ENCODE measurements around the gene PPP1R36. TPM values are rescaled to one million over a fixed set of nuclear protein-coding genes. Genes with fewer than 3 reads are reported as not detected.
A peak's percentile ranks its signal among the peaks of the same experiment; 100 is the strongest.

PPP1R36 gene
- total and polyA plus RNA-seq, 4 donors: 0.42 to 1.9 (median 1.2) TPM

GRCh38 chr14:64540208-64541202, 9.3 kb upstream of the PPP1R36 start, which contains the start of gene HSPA2:
HSPA2 (plus strand) TSS chr14:64540741; CDS start chr14:64540850, 109 bp downstream.
- ATAC-seq (ENCODE audit: low FRiP score): peak; percentile 98
- intact Hi-C loops (cut with DNase I): loop anchor here (2.0 to 10.0 kb wide), 7 partner anchors 26 to 374 kb away; partner anchors contain the start of genes CHURC1 (in 1 of the 2) and ZBTB1 (in 1 of the 2)

GRCh38 chr14:64541261-64541971, 8.3 kb upstream of the PPP1R36 start:
- Histone ChIP-seq H3K27me3 (ENCODE audit: control insufficient read depth in 1 of 2, insufficient read depth in 2 of 2, low read length in 1 of 2) (no peaks in the 10 kb centered on the region), H3K27ac (ENCODE audit: low read depth in 1 of 2, low read length in 2 of 2) (no peak overlapping the region), H3K4me1 (ENCODE audit: control insufficient read depth in 1 of 2, insufficient read depth in 2 of 2, low read length in 2 of 2) (no peaks in the 10 kb centered on the region), H3K9me3 (ENCODE audit: control insufficient read depth, low read length) (no peaks in the 10 kb centered on the region), H3K36me3 (ENCODE audit: control insufficient read depth in 1 of 2, insufficient read depth in 2 of 2, low read length in 1 of 2) (no peaks in the 10 kb centered on the region), H3K4me3 (ENCODE audit: low read length in 2 of 2) (peak overlapping the region; percentile 13 to 15)
- 6 to 11% methylated on average over 73 of the region's 73 CpGs for WGBS, 2 donors
- ATAC-seq (ENCODE audit: low FRiP score) (no peak), DNase-seq (peak; percentile 67 to 81)
- intact Hi-C loops (cut with DNase I): loop anchor here (2.0 to 10.0 kb wide), 7 partner anchors 25 to 373 kb away; partner anchors contain the start of genes CHURC1 (in 1 of the 2) and ZBTB1 (in 1 of the 2)

More at GRCh38 chr14:64540208-64541202, 9.3 kb upstream of the PPP1R36 start, which contains the start of gene HSPA2:
- DNase-seq: peak; percentile 99 to 100
- H3K4me3 ChIP-seq (ENCODE audit: low read length in 2 of 2): peak within 1 kb of the TSS; percentile 42 to 45
- WGBS, 2 donors: 3% methylated on average over 77 to 79 of the region's 79 CpGs
- no peaks in the 10 kb centered on the region for H3K27me3 ChIP-seq (ENCODE audit: control insufficient read depth in 1 of 2, insufficient read depth in 2 of 2, low read length in 1 of 2)
- H3K36me3 ChIP-seq (ENCODE audit: control insufficient read depth in 1 of 2, insufficient read depth in 2 of 2, low read length in 1 of 2): no peaks in the 10 kb centered on the region
- peak within 1 kb of the TSS; percentile 68 to 86 for H3K27ac ChIP-seq (ENCODE audit: low read depth in 1 of 2, low read length in 2 of 2)
- H3K9me3 ChIP-seq (ENCODE audit: control insufficient read depth, low read length): no peaks in the 10 kb centered on the region
- H3K4me1 ChIP-seq (ENCODE audit: control insufficient read depth in 1 of 2, insufficient read depth in 2 of 2, low read length in 2 of 2): no peaks in the 10 kb centered on the region

- H3K36me3 ChIP-seq (ENCODE audit: control insufficient read depth in 1 of 2, insufficient read depth in 2 of 2, low read length in 1 of 2): no peaks in the 10 kb centered on the region
- H3K4me3 ChIP-seq (ENCODE audit: low read length in 2 of 2): peak overlapping the region; percentile 13 to 40
- H3K27ac ChIP-seq (ENCODE audit: low read depth in 1 of 2, low read length in 2 of 2): no peak overlapping the region
- intact Hi-C loops (cut with DNase I): loop anchor here (2.0 to 10.0 kb wide), 7 partner anchors 25 to 373 kb away; partner anchors contain the start of genes CHURC1 (in 1 of the 2) and ZBTB1 (in 1 of the 2)
- 3% methylated on average over 61 of the region's 61 CpGs for WGBS, 2 donors
- DNase-seq (peak in 1 of 2 donors; percentile 50), ATAC-seq (ENCODE audit: low FRiP score) (no peak)
- H3K27me3 ChIP-seq (ENCODE audit: control insufficient read depth in 1 of 2, insufficient read depth in 2 of 2, low read length in 1 of 2): no peaks in the 10 kb centered on the region
- no peaks in the 10 kb centered on the region for H3K4me1 ChIP-seq (ENCODE audit: control insufficient read depth in 1 of 2, insufficient read depth in 2 of 2, low read length in 2 of 2)
- H3K9me3 ChIP-seq (ENCODE audit: control insufficient read depth, low read length): no peaks in the 10 kb centered on the region
These were observed 7.6 kb upstream of the PPP1R36 start for GRCh38 chr14:64541972-64542835.

DNA sequence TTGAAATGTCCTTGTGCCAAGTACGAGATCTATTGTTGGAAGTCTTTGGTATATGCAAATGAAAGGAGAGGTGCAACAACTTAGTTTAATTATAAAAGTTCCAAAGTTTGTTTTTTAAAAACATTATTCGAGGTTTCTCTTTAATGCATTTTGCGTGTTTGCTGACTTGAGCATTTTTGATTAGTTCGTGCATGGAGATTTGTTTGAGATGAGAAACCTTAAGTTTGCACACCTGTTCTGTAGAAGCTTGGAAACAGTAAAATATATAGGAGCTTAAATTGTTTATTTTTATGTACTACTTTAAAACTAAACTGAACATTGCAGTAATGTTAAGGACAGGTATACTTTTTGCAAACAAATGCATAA, 6.9 kb upstream of the PPP1R36 start:
- DNase-seq: no peak
- Histone ChIP-seq H3K9me3 (ENCODE audit: control insufficient read depth, low read length) (no peaks in the 10 kb centered on the region), H3K4me3 (ENCODE audit: low read length in 2 of 2) (peak overlapping the region; percentile 13 to 40), H3K27ac (ENCODE audit: low read depth in 1 of 2, low read length in 2 of 2) (no peak overlapping the region), H3K36me3 (ENCODE audit: control insufficient read depth in 1 of 2, insufficient read depth in 2 of 2, low read length in 1 of 2) (no peaks in the 10 kb centered on the region), H3K4me1 (ENCODE audit: control insufficient read depth in 1 of 2, insufficient read depth in 2 of 2, low read length in 2 of 2) (no peaks in the 10 kb centered on the region), H3K27me3 (ENCODE audit: control insufficient read depth in 1 of 2, insufficient read depth in 2 of 2, low read length in 1 of 2) (no peaks in the 10 kb centered on the region)
- WGBS, 2 donors: 14 to 19% methylated on average over 4 of the region's 4 CpGs
- intact Hi-C loops (cut with DNase I): loop anchor here (5.0 to 10.0 kb wide), 4 partner anchors 36 to 372 kb away; partner anchors contain the start of gene CHURC1 (in 1 of the 2)
- no peak for ATAC-seq (ENCODE audit: low FRiP score)

DNA sequence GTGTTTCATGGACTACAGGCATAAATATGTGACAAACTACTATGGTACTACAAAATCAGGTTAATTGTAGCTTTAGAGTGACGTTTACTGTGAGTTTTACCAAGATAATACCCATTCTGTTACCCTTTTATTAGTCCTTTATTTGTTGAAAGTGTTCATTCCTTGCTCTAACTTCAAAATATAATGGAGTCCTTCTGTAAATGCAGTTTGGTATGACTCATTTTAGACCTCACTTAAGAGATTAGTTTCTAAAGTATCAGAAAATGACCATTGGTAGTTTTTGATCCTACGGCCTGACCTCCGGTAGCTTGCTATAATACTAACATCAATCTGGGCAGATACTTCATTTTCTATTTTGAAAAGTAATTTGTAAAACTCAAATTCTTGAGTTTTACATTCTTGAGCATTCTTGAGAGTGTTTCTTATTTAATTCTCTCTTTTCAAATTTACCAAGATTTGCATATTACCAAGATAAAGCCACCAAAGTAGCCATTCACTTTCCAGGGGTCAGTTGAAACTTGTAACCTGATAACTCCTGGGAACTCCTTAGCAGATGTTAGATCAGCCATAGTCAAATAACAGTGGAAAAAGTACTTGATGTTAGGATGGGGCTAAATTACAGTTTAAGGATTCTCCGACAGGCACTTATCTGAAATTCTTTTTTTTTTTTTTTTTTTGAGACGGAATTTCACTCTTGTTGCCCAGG, 5.0 kb upstream of the PPP1R36 start:
- intact Hi-C loops (cut with DNase I): loop anchor here (5.0 to 10.0 kb wide), 4 partner anchors 37 to 370 kb away; partner anchors contain the start of gene CHURC1 (in 1 of the 2)
- DNase-seq (no peak), ATAC-seq (ENCODE audit: low FRiP score) (no peak)
- H3K27ac ChIP-seq (ENCODE audit: low read depth in 1 of 2, low read length in 2 of 2): no peak overlapping the region
- 64% methylated on average over 4 to 5 of the region's 5 CpGs for WGBS, 2 donors
- H3K36me3 ChIP-seq (ENCODE audit: control insufficient read depth in 1 of 2, insufficient read depth in 2 of 2, low read length in 1 of 2): no peaks in the 10 kb centered on the region
- H3K4me3 ChIP-seq (ENCODE audit: low read length in 2 of 2): no peak overlapping the region
- no peaks in the 10 kb centered on the region for H3K9me3 ChIP-seq (ENCODE audit: control insufficient read depth, low read length)
- H3K4me1 ChIP-seq (ENCODE audit: control insufficient read depth in 1 of 2, insufficient read depth in 2 of 2, low read length in 2 of 2): no peaks in the 10 kb centered on the region
- H3K27me3 ChIP-seq (ENCODE audit: control insufficient read depth in 1 of 2, insufficient read depth in 2 of 2, low read length in 1 of 2): no peaks in the 10 kb centered on the region

DNA sequence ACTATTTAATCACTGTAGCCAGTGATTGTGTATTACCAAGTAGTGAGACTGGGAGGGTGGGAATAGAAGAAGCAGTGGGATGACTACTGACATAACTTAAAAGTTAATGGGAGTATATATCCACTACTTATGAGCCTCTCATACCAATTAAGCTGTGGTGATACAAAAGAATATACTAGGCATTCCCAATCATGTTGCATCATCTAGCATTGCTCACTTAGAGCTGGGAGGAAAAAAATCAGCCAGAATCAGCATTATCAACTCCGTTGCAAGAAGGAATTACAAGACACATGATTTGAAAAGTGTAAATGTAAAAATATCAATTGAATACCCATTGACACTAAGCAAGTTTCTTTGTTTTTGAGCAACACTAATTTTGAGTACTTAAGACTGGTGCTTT, 745 bp upstream of the PPP1R36 start:
- Histone ChIP-seq H3K9me3 (ENCODE audit: control insufficient read depth, low read length) (no peaks in the 10 kb centered on the region), H3K36me3 (ENCODE audit: control insufficient read depth in 1 of 2, insufficient read depth in 2 of 2, low read length in 1 of 2) (no peaks in the 10 kb centered on the region), H3K27ac (ENCODE audit: low read depth in 1 of 2, low read length in 2 of 2) (no peak overlapping the region), H3K4me3 (ENCODE audit: low read length in 2 of 2) (no peak overlapping the region), H3K27me3 (ENCODE audit: control insufficient read depth in 1 of 2, insufficient read depth in 2 of 2, low read length in 1 of 2) (no peaks in the 10 kb centered on the region), H3K4me1 (ENCODE audit: control insufficient read depth in 1 of 2, insufficient read depth in 2 of 2, low read length in 2 of 2) (no peaks in the 10 kb centered on the region)
- DNase-seq (no peak), ATAC-seq (ENCODE audit: low FRiP score) (no peak)
- intact Hi-C loops (cut with DNase I): loop anchor here in 1 of 2 donors (10.0 kb wide), 2 partner anchors 216 to 366 kb away; partner anchors contain the start of gene CHURC1
- 91 to 100% methylated on average over 1 of the region's 1 CpG for WGBS, 2 donors

- H3K4me3 ChIP-seq (ENCODE audit: low read length in 2 of 2): no peak overlapping the region
- no peaks in the 10 kb centered on the region for H3K9me3 ChIP-seq (ENCODE audit: control insufficient read depth, low read length)
- no peaks in the 10 kb centered on the region for H3K36me3 ChIP-seq (ENCODE audit: control insufficient read depth in 1 of 2, insufficient read depth in 2 of 2, low read length in 1 of 2)
- no peak overlapping the region for H3K27ac ChIP-seq (ENCODE audit: low read depth in 1 of 2, low read length in 2 of 2)
- no peaks in the 10 kb centered on the region for H3K4me1 ChIP-seq (ENCODE audit: control insufficient read depth in 1 of 2, insufficient read depth in 2 of 2, low read length in 2 of 2)
- DNase-seq (no peak), ATAC-seq (ENCODE audit: low FRiP score) (no peak)
- intact Hi-C loops (cut with DNase I): no loop called here
- 89 to 91% methylated on average over 7 of the region's 7 CpGs for WGBS, 2 donors
- no peaks in the 10 kb centered on the region for H3K27me3 ChIP-seq (ENCODE audit: control insufficient read depth in 1 of 2, insufficient read depth in 2 of 2, low read length in 1 of 2)
These were observed 1.0 kb downstream of the PPP1R36 start for GRCh38 chr14:64550621-64551333.
